ENCODE data around the gene ALG1L2.
"Not testable (repeated sequence)": the region's sequence is repeated elsewhere in the genome, so short reads cannot be mapped to it uniquely, and the experiment has no call there.

ALG1L2 gene

GRCh38 chr3:130081351-130081881 lies at the start of gene ALG1L2:
ALG1L2 (plus strand) TSS chr3:130081831; CDS start chr3:130082017, 186 bp downstream.
- ChIA-PET CTCF (no interaction called here), POLR2A (no interaction called here)
- DNase-seq (ENCODE audit: extremely low spot score), result no peak
- TF ChIP-seq CTCF (IDR thresholded peaks at IDR 0.05; ENCODE audit: control extremely low read depth, extremely low read depth, low read depth, missing control alignments), result no peak

- CTCF ChIA-PET; POLR2A ChIA-PET; DNase-seq (ENCODE audit: extremely low spot score): not testable (repeated sequence)
Measured at GRCh38 chr3:130037126-130037815, 44.4 kb upstream of the ALG1L2 start.

- DNase-seq (ENCODE audit: extremely low spot score); POLR2A ChIA-PET: not testable (repeated sequence)
- CTCF ChIA-PET, result interaction anchor here (1.1 kb wide), 1 partner anchor 46 kb away, joined by 4 read pairs; no protein-coding TSS in a partner anchor
Measured at GRCh38 chr3:130042736-130043135, 38.9 kb upstream of the ALG1L2 start.

GRCh38 chr3:130043658-130044057 lies 38.0 kb upstream of the ALG1L2 start:
- CTCF ChIA-PET, result interaction anchor here (1.1 kb wide), 1 partner anchor 45 kb away, joined by 4 read pairs; no protein-coding TSS in a partner anchor
- POLR2A ChIA-PET; DNase-seq (ENCODE audit: extremely low spot score): not testable (repeated sequence)

- POLR2A ChIA-PET, result no interaction called here
- TF ChIP-seq CTCF (IDR thresholded peaks at IDR 0.05; ENCODE audit: control extremely low read depth, extremely low read depth, low read depth, missing control alignments), result no peak
- DNase-seq (ENCODE audit: extremely low spot score), result no peak
- CTCF ChIA-PET, result no interaction called here
Measured at GRCh38 chr3:130044370-130044769, 37.3 kb upstream of the ALG1L2 start.

- no peak for DNase-seq (ENCODE audit: extremely low spot score)
- ChIA-PET CTCF (no interaction called here), POLR2A (no interaction called here)
- no peak for TF ChIP-seq CTCF (IDR thresholded peaks at IDR 0.05; ENCODE audit: control extremely low read depth, extremely low read depth, low read depth, missing control alignments)
Measured at GRCh38 chr3:130048726-130049125, 32.9 kb upstream of the ALG1L2 start.

- POLR2A ChIA-PET, result not testable (repeated sequence)
Measured at GRCh38 chr3:130052366-130052765, 29.3 kb upstream of the ALG1L2 start.

GRCh38 chr3:130052965-130053364 lies 28.7 kb upstream of the ALG1L2 start:
- DNase-seq (ENCODE audit: extremely low spot score); CTCF ChIA-PET; POLR2A ChIA-PET: not testable (repeated sequence)

More at GRCh38 chr3:130052366-130052765, 29.3 kb upstream of the ALG1L2 start:
- DNase-seq (ENCODE audit: extremely low spot score); CTCF ChIA-PET: not testable (repeated sequence)

- DNase-seq (ENCODE audit: extremely low spot score); POLR2A ChIA-PET; CTCF ChIA-PET: not testable (repeated sequence)
Measured at GRCh38 chr3:130057536-130058266, 23.9 kb upstream of the ALG1L2 start.

- CTCF ChIA-PET; POLR2A ChIA-PET; DNase-seq (ENCODE audit: extremely low spot score): not testable (repeated sequence)
Measured at GRCh38 chr3:130058267-130058657, 23.4 kb upstream of the ALG1L2 start.

- DNase-seq (ENCODE audit: extremely low spot score); CTCF ChIA-PET; POLR2A ChIA-PET: not testable (repeated sequence)
Measured at GRCh38 chr3:130058716-130059115, 22.9 kb upstream of the ALG1L2 start.

GRCh38 chr3:130059162-130059561 lies 22.5 kb upstream of the ALG1L2 start:
- DNase-seq (ENCODE audit: extremely low spot score); CTCF ChIA-PET; POLR2A ChIA-PET: not testable (repeated sequence)
